ENCODE data around the gene INVS. TPM values are rescaled to one million over a fixed set of nuclear protein-coding genes. Genes with fewer than 3 reads are reported as not detected.

INVS gene
- total and polyA plus RNA-seq, 2 of the 4 experiments (the other 2 are of a cell fraction) = 9.2 to 33.5 TPM

- no TSS peak for BruUV-seq (replicated peaks)
- no peak overlapping the region for H2AFZ ChIP-seq (replicated peaks; ENCODE audit: low read length, poor library complexity)
- H3K14ac ChIP-seq (replicated peaks; ENCODE audit: low read depth, low read length) = no peak overlapping the region
- H3K79me1 ChIP-seq (ENCODE audit: low read depth in 1 of 2, low read length in 2 of 2) = peaks cover 13 to 36% of the 10 kb centered on the region in 2 experiments
- H3K27ac ChIP-seq (ENCODE audit: insufficient read depth, low read length) = no peak overlapping the region
- no peak overlapping the region for H3K4me2 ChIP-seq (ENCODE audit: low read depth, low read length)
- H4K5ac ChIP-seq (ENCODE audit: low read depth, low read length) = no peak overlapping the region
- no peak overlapping the region for H2BK20ac ChIP-seq (ENCODE audit: low read depth, low read length)
- H2BK5ac ChIP-seq (ENCODE audit: low read depth, low read length, poor library complexity, severe bottlenecking) = no peak overlapping the region
- POLR2A ChIA-PET (ENCODE audit: unreplicated experiment) = no interaction called here
- H3K23ac ChIP-seq (ENCODE audit: low read depth, low read length) = no peak overlapping the region
- no peaks in the 10 kb centered on the region; the same call in 1 of the 2 replicates for H4K20me1 ChIP-seq (ENCODE audit: insufficient read depth, low read length)
- H3K4me1 ChIP-seq (ENCODE audit: control insufficient read depth, insufficient read depth, low read length) = peaks cover 2% of the 10 kb centered on the region
- no CpG with 5 or more reads among the region's 6 CpGs for WGBS, 2 experiments (ENCODE audit: extremely low coverage in 2 of 2, insufficient read length in 1 of 2)
- no peak overlapping the region for H2AK5ac ChIP-seq (ENCODE audit: low read depth, low read length)
- H2BK120ac ChIP-seq (ENCODE audit: low read depth, low read length) = no peak overlapping the region
- H4K91ac ChIP-seq (ENCODE audit: insufficient read depth, low read depth, low read length) = no peak overlapping the region
- ATAC-seq (ENCODE audit: low read depth) (no peak), DNase-seq (no peak)
- dilution Hi-C loops (cut with HindIII; ENCODE audit: low sequenced_read_pairs, unreplicated experiment) = no loop called here
- H3K18ac ChIP-seq (ENCODE audit: low read depth, low read length) = no peak overlapping the region
- peaks cover 2% of the 10 kb centered on the region; the same call in 1 of the 2 replicates for H3K9me1 ChIP-seq (ENCODE audit: insufficient read depth, low read length)
- H2BK15ac ChIP-seq (ENCODE audit: low read depth, low read length) = no peak overlapping the region
- H2AK9ac ChIP-seq (replicated peaks; ENCODE audit: low read depth, low read length, poor library complexity) = no peak overlapping the region
- no peaks in the 10 kb centered on the region for H3K27me3 ChIP-seq (ENCODE audit: control insufficient read depth, insufficient read depth, low read length)
- no peaks in the 10 kb centered on the region for H3K9me3 ChIP-seq (ENCODE audit: control insufficient read depth, insufficient read depth, low read length)
- H3K36me3 ChIP-seq (ENCODE audit: control insufficient read depth, insufficient read depth, low read length) = no peaks in the 10 kb centered on the region; the same call in 1 of the 2 replicates
- H3K9ac ChIP-seq (ENCODE audit: low read depth, low read length) = no peak overlapping the region
- TF ChIP-seq SMC3 (IDR thresholded peaks at IDR 0.05; ENCODE audit: low read depth, low read length) (no peak), FOS (IDR thresholded peaks at IDR 0.05; ENCODE audit: low read depth, low read length) (no peak), POLR2A (IDR thresholded peaks at IDR 0.05; ENCODE audit: low read depth, low read length) (no peak), CHD1 (IDR thresholded peaks at IDR 0.05; ENCODE audit: low read depth, low read length) (no peak), USF2 (IDR thresholded peaks at IDR 0.05; ENCODE audit: low read depth, low read length) (no peak), RAD21 (IDR thresholded peaks at IDR 0.05; ENCODE audit: low read length) (no peak), RFX5 (IDR thresholded peaks at IDR 0.05; ENCODE audit: low read depth, low read length) (no peak), CEBPB (IDR thresholded peaks at IDR 0.05; ENCODE audit: low read depth, low read length) (no peak), MAFK (IDR thresholded peaks at IDR 0.05; ENCODE audit: low read depth, low read length) (no peak), NFE2L2 (IDR thresholded peaks at IDR 0.05; ENCODE audit: low read depth, low read length) (no peak), MXI1 (IDR thresholded peaks at IDR 0.05; ENCODE audit: borderline replicate concordance, low read depth, low read length) (no peak), MAZ (IDR thresholded peaks at IDR 0.05; ENCODE audit: borderline replicate concordance, low read depth, low read length) (no peak)
- TF ChIP-seq, protein P1, sequence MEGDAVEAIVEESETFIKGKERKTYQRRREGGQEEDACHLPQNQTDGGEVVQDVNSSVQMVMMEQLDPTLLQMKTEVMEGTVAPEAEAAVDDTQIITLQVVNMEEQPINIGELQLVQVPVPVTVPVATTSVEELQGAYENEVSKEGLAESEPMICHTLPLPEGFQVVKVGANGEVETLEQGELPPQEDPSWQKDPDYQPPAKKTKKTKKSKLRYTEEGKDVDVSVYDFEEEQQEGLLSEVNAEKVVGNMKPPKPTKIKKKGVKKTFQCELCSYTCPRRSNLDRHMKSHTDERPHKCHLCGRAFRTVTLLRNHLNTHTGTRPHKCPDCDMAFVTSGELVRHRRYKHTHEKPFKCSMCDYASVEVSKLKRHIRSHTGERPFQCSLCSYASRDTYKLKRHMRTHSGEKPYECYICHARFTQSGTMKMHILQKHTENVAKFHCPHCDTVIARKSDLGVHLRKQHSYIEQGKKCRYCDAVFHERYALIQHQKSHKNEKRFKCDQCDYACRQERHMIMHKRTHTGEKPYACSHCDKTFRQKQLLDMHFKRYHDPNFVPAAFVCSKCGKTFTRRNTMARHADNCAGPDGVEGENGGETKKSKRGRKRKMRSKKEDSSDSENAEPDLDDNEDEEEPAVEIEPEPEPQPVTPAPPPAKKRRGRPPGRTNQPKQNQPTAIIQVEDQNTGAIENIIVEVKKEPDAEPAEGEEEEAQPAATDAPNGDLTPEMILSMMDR (conservative IDR thresholded peaks at IDR 0.05; ENCODE audit: low read depth, low read length) = no peak
- TF ChIP-seq, protein P2, sequence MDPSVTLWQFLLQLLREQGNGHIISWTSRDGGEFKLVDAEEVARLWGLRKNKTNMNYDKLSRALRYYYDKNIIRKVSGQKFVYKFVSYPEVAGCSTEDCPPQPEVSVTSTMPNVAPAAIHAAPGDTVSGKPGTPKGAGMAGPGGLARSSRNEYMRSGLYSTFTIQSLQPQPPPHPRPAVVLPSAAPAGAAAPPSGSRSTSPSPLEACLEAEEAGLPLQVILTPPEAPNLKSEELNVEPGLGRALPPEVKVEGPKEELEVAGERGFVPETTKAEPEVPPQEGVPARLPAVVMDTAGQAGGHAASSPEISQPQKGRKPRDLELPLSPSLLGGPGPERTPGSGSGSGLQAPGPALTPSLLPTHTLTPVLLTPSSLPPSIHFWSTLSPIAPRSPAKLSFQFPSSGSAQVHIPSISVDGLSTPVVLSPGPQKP (IDR thresholded peaks at IDR 0.05; ENCODE audit: borderline replicate concordance, low read depth, low read length) = no peak
- H4K8ac ChIP-seq (ENCODE audit: low read depth in 2 of 2, low read length in 2 of 2) = no peak overlapping the region
- intact Hi-C loops (cut with micrococcal nuclease) = no loop called here
- CTCF ChIA-PET = no interaction called here
- no peak overlapping the region for H3K4ac ChIP-seq (ENCODE audit: low read depth, low read length)
- H3K4me3 ChIP-seq (ENCODE audit: insufficient read depth, low read depth, low read length) = no peak overlapping the region
- in situ Hi-C loops (cut with MboI; ENCODE audit: low sequenced_read_pairs) = no loop called here
- no peak overlapping the region for H3K56ac ChIP-seq (ENCODE audit: extremely low read depth, insufficient read depth, low read length)
These were observed 46.7 kb upstream of the INVS start for GRCh38 chr9:100052375-100052774.
